K562 (cell line): ENCODE results near the gene EMC9. TPM values are rescaled to one million over a fixed set of nuclear protein-coding genes. Genes with fewer than 3 reads are reported as not detected.

Experiments
- ATAC-seq: fragments of 200-7000 bp; cut with Tn5 transposase; 3 replicates; pipeline ENCODE4 v1.9.1; 2020; ENCODE audit warnings: moderate library complexity
- BruUV-seq: library from RNA; stranded (reverse); fragments of 400-500 nt; replicated peaks from 2 replicates; lab custom pipeline; 2021; lab: Mats Ljungman, UMichigan
- CTCF ChIA-PET: fragments of 300-600 bp; formaldehyde crosslinking; extraction: SDS; loops from one replicate; lab custom pipeline; 2021; ENCODE audit warnings: low intra/inter-chr PET ratio; lab: Yijun Ruan, JAX
- POLR2A ChIA-PET: fragments of 300-600, 350-650 bp; sonication (Branson Sonifier 250); formaldehyde crosslinking; extraction: SDS; loops from one replicate; lab custom pipeline; 2021; ENCODE audit warnings: antibody characterized with exemption, inconsistent platforms; lab: Yijun Ruan, JAX
- DNase-seq, 4 experiments: peaks; one replicate each; pipeline versions ENCODE4 v3.0.0 to v3.0.0-alpha.2; 2011 to 2018; ENCODE audit warnings: low spot score in 3 of 4, mixed read lengths in 3 of 4; ENCODE audit errors: extremely low read depth in 1 of 4
- FAIRE-seq: peaks from 2 replicates; lab custom pipeline; 2011; peaks lifted over from hg19 to GRCh38; lab: Jason Lieb, UNC
- H2AFZ ChIP-seq: 2 replicates; pipeline ENCODE4 v1.6.0; 2011; ENCODE audit warnings: low read depth, low read length, control low read depth, inconsistent platforms
- H3K27ac ChIP-seq: fragments of 200-600 bp; 3 replicates; pipeline ENCODE4 v1.8.0; 2011; ENCODE audit warnings: low read depth, mild to moderate bottlenecking, control low read depth, inconsistent platforms, low read length, moderate library complexity, mixed read lengths; ENCODE audit errors: extremely low read depth
- H3K27me3 ChIP-seq, 2 experiments: fragments of 300-600 bp in 1 of 2; 2 replicates in 1 of 2; 3 replicates in 1 of 2; pipeline versions ENCODE4 v1.6.0 to v1.8.0; 2011; ENCODE audit warnings: inconsistent platforms in 2 of 2, low read length in 2 of 2, mild to moderate bottlenecking in 1 of 2, mixed read lengths in 1 of 2, moderate library complexity in 1 of 2; ENCODE audit not compliant: control insufficient read depth in 2 of 2, insufficient read depth in 2 of 2
- H3K36me3 ChIP-seq: fragments of 300-600 bp; 3 replicates; pipeline ENCODE4 v1.8.0; 2011; ENCODE audit warnings: mild to moderate bottlenecking, low read length, inconsistent platforms; ENCODE audit not compliant: control insufficient read depth, insufficient read depth
- H3K4me1 ChIP-seq, 2 experiments: fragments of 200-600 bp in 1 of 2; replicated peaks in 1 of 2; 2 replicates in 1 of 2; 3 replicates in 1 of 2; pipeline versions ENCODE4 v1.5.1 to v1.8.0; 2011; ENCODE audit warnings: inconsistent platforms in 2 of 2, low read length in 2 of 2, mild to moderate bottlenecking in 1 of 2, mixed read lengths in 1 of 2, moderate library complexity in 1 of 2; ENCODE audit not compliant: control insufficient read depth in 2 of 2, insufficient read depth in 2 of 2
- H3K4me2 ChIP-seq: 2 replicates; pipeline ENCODE4 v1.6.1; 2011; ENCODE audit warnings: low read length, control low read depth, inconsistent platforms, mixed read lengths; ENCODE audit not compliant: insufficient read depth
- H3K4me3 ChIP-seq: fragments of 200-600 bp; sonication (generic), shearing (Covaris generic); 2 replicates; pipeline ENCODE4 v1.5.1; 2016; ENCODE audit warnings: control low read depth, inconsistent platforms
- H3K79me2 ChIP-seq: fragments of 200-600 bp; 3 replicates; pipeline ENCODE4 v1.8.0; 2011; ENCODE audit warnings: low read length, inconsistent platforms; ENCODE audit not compliant: control insufficient read depth, insufficient read depth
- H3K9ac ChIP-seq, 2 experiments: 2 replicates each; pipeline versions ENCODE4 v1.6.0 to v1.6.1; 2011; ENCODE audit warnings: low read depth in 2 of 2, low read length in 2 of 2, control low read depth in 1 of 2, inconsistent platforms in 1 of 2, mild to moderate bottlenecking in 1 of 2, mixed read lengths in 1 of 2; ENCODE audit not compliant: insufficient read depth in 1 of 2
- H3K9me1 ChIP-seq: one replicate; pipeline ENCODE4 v1.6.0; 2011; ENCODE audit warnings: inconsistent platforms, mild to moderate bottlenecking, low read length, moderate library complexity; ENCODE audit not compliant: control insufficient read depth, insufficient read depth
- H3K9me3 ChIP-seq: replicated peaks from 2 replicates; pipeline ENCODE4 v1.5.1; 2011; ENCODE audit warnings: low read depth, low read length, inconsistent platforms; ENCODE audit not compliant: control insufficient read depth, insufficient read depth
- H4K20me1 ChIP-seq: replicated peaks from 2 replicates; pipeline ENCODE4 v1.6.1; 2011; ENCODE audit warnings: low read length, inconsistent platforms, mixed read lengths; ENCODE audit not compliant: control insufficient read depth, insufficient read depth
- ARID3A ChIP-seq: IDR thresholded peaks from 2 replicates; pipeline ENCODE4 v1.6.1; 2012; ENCODE audit warnings: low read depth, low read length, improper control_type of control experiment, borderline replicate concordance
- MLX ChIP-seq, 2 experiments: fragments of 450-650 bp in 1 of 2; sonication (generic) in 1 of 2; formaldehyde crosslinking; conservative IDR thresholded peaks; 2 replicates each; pipeline versions ENCODE4 v1.4.0 to v1.8.1; 2020 to 2022; ENCODE audit warnings: mild to moderate bottlenecking in 1 of 2, missing genetic modification reagents in 1 of 2
- ZBTB8A ChIP-seq: fragments of 450-650 bp; IDR thresholded peaks from 2 replicates; pipeline ENCODE4 v1.6.1; 2018; ENCODE audit warnings: mild to moderate bottlenecking, moderate library complexity; ENCODE audit not compliant: partially characterized antibody
- WGBS: fragments of 100-300 bp; shearing (Covaris generic); methylation state at CpG from one replicate; pipeline ENCODE4 v1.1.6; 2016; ENCODE audit warnings: low coverage, mixed read lengths; ENCODE audit not compliant: insufficient coverage; ENCODE audit errors: missing lambda C conversion rate; 5-methylcytosine and 5-hydroxymethylcytosine counted together
- in situ Hi-C: fragments of 300-500 bp; cut with MboI; formaldehyde crosslinking; loops from 4 replicates; pipeline ENCODE4 v1.15.0; 2018; ENCODE audit warnings: inconsistent platforms, mixed read lengths
- intact Hi-C: fragments of 100-400 bp; cut with micrococcal nuclease; formaldehyde crosslinking; loops from 2 replicates; pipeline ENCODE4 v1.14.2; 2022
- polyA plus RNA-seq, 8 experiments: library from polyadenylated mRNA; depleted of rRNA in 4 of 8; stranded (reverse) in 5 of 8; unstranded in 3 of 8; fragments of >200 nt; fragmentation: Nextera tagmentation in 2 of 8; fragmentation: Illumina TruSeq in 1 of 8; extraction: Ambion mirVana in 2 of 8; extraction: Trizol in 1 of 8; gene quantifications; 2 replicates each; pipeline versions ENCODE4 v1.2.1 to v1.2.3, GENCODE V29; 2011 to 2014; ENCODE audit warnings: inconsistent platforms in 1 of 8, missing spikeins in 1 of 8
- total RNA-seq, 7 experiments: library from RNA; depleted of rRNA in 6 of 7; stranded (reverse); fragments of >200 nt in 6 of 7; fragmentation: Illumina TruSeq in 2 of 7; extraction: Trizol in 2 of 7; gene quantifications; 2 replicates each; pipeline versions ENCODE4 v1.2.1 to v1.2.3, GENCODE V29; 2011 to 2021; ENCODE audit warnings: low replicate concordance in 1 of 7

EMC9 gene
- total and polyA plus RNA-seq, 9 of the 15 experiments (the other 6 are each of a cell fraction or from before 2014, with no cell fraction given): 3.1 to 13.2 (median 7.8) TPM

- Histone ChIP-seq H3K9ac (0 out of 4 replicates have a peak overlapping the region, but pooled peaks of 1 of the 2 experiments have one; percentile 42), H4K20me1 (no peaks in the 10 kb centered on the region; the same call in 1 of the 2 replicates), H2AFZ (no peak overlapping the region), H3K27me3 (no peaks in the 10 kb centered on the region), H3K27ac (no peak overlapping the region), H3K4me3 (no peak overlapping the region), H3K9me1 (no peaks in the 10 kb centered on the region), H3K79me2 (peaks cover 20% of the 10 kb centered on the region), H3K4me1 (peaks cover 13 to 36% of the 10 kb centered on the region in 2 experiments; a peak in 4 of 5 replicates), H3K4me2 (no peak overlapping the region), H3K36me3 (peaks cover 26% of the 10 kb centered on the region)
- CTCF ChIA-PET: no interaction called here
- in situ Hi-C loops (no loop called here), intact Hi-C loops (no loop called here)
- WGBS: 72% methylated on average over 5 of the region's 8 CpGs
- no peak for FAIRE-seq
- ATAC-seq: no peak
- BruUV-seq: TSS peak; percentile 67
- TF ChIP-seq ARID3A (no peak), ZBTB8A (no peak), MLX (CRISPR knock-in tag; conservative IDR thresholded peaks at IDR 0.05) (no peak)
- TF ChIP-seq, all 486 proteins: peak for 0
- POLR2A ChIA-PET: interaction anchor here (0.9 to 1.8 kb wide), 4 partner anchors 9 to 44 kb away, joined by 4 read pairs; partner anchors contain the start of genes DCAF11, NRL, PCK2 and PSME2
- no peak for DNase-seq
- no peaks in the 10 kb centered on the region for H3K9me3 ChIP-seq
Observed at GRCh38 chr14:24137529-24138395, 3.6 kb downstream of the EMC9 start.
